Mucosa of stomach (tissue), 1 donor: Measurements from ENCODE around the gene STK11.

Source experiments
- H3K27me3 ChIP-seq: one replicate; pipeline ENCODE4 v1.7.0; 2013; ENCODE audit warnings: mild to moderate bottlenecking, low read length; ENCODE audit not compliant: control insufficient read depth, insufficient read depth
- H3K36me3 ChIP-seq: one replicate; pipeline ENCODE4 v1.7.0; 2013; ENCODE audit warnings: low read length; ENCODE audit not compliant: control insufficient read depth, insufficient read depth
- H3K4me1 ChIP-seq: one replicate; pipeline ENCODE4 v1.7.0; 2013; ENCODE audit warnings: mild to moderate bottlenecking, low read length; ENCODE audit not compliant: control insufficient read depth, insufficient read depth
- H3K4me3 ChIP-seq: one replicate; pipeline ENCODE4 v1.7.0; 2013; ENCODE audit warnings: low read length
- H3K9ac ChIP-seq: one replicate; pipeline ENCODE4 v1.7.0; 2013; ENCODE audit warnings: mild to moderate bottlenecking, low read length, moderate library complexity
- H3K9me3 ChIP-seq: one replicate; pipeline ENCODE4 v1.7.0; 2013; ENCODE audit warnings: mild to moderate bottlenecking, low read length, moderate library complexity; ENCODE audit not compliant: control insufficient read depth
- donor health status: Pancreatic carcinoma.

The STK11 gene

GRCh38 chr19:1249298-1249989, 43.9 kb downstream of the STK11 start:
- H3K4me3 ChIP-seq, result no peak overlapping the region
- no peaks in the 10 kb centered on the region for H3K9me3 ChIP-seq
- H3K27me3 ChIP-seq, result no peaks in the 10 kb centered on the region
- H3K36me3 ChIP-seq, result peaks cover 11% of the 10 kb centered on the region
- H3K9ac ChIP-seq, result peak overlapping the region; percentile 92
- peaks cover 49% of the 10 kb centered on the region for H3K4me1 ChIP-seq

GRCh38 chr19:1249990-1250436, 44.4 kb downstream of the STK11 start:
- Histone ChIP-seq H3K9ac (peak overlapping the region; percentile 71), H3K36me3 (peaks cover 16% of the 10 kb centered on the region), H3K4me1 (peaks cover 49% of the 10 kb centered on the region), H3K4me3 (no peak overlapping the region), H3K9me3 (no peaks in the 10 kb centered on the region), H3K27me3 (no peaks in the 10 kb centered on the region)

- no peaks in the 10 kb centered on the region for H3K9me3 ChIP-seq
- peaks cover 49% of the 10 kb centered on the region for H3K4me1 ChIP-seq
- H3K4me3 ChIP-seq, result peak overlapping the region; percentile 74
- peaks cover 23% of the 10 kb centered on the region for H3K36me3 ChIP-seq
- H3K9ac ChIP-seq, result peak overlapping the region; percentile 90
- H3K27me3 ChIP-seq, result no peaks in the 10 kb centered on the region
These were observed 45.1 kb downstream of the STK11 start for GRCh38 chr19:1250437-1251260.

GRCh38 chr19:1251330-1252220, 46.0 kb downstream of the STK11 start:
- H3K36me3 ChIP-seq, result peaks cover 29% of the 10 kb centered on the region

GRCh38 chr19:1252221-1252820, 46.7 kb downstream of the STK11 start:
- Histone ChIP-seq H3K4me1 (peaks cover 43% of the 10 kb centered on the region), H3K36me3 (peaks cover 33% of the 10 kb centered on the region), H3K4me3 (peak overlapping the region; percentile 74), H3K9ac (peak overlapping the region; percentile 90), H3K27me3 (no peaks in the 10 kb centered on the region), H3K9me3 (no peaks in the 10 kb centered on the region)

More at GRCh38 chr19:1251330-1252220, 46.0 kb downstream of the STK11 start:
- H3K4me3 ChIP-seq, result peak overlapping the region; percentile 74
- H3K4me1 ChIP-seq, result peaks cover 43% of the 10 kb centered on the region
- no peaks in the 10 kb centered on the region for H3K27me3 ChIP-seq
- no peaks in the 10 kb centered on the region for H3K9me3 ChIP-seq
- H3K9ac ChIP-seq, result peak overlapping the region; percentile 90

- Histone ChIP-seq H3K4me3 (no peak overlapping the region), H3K9me3 (no peaks in the 10 kb centered on the region), H3K36me3 (peaks cover 38% of the 10 kb centered on the region), H3K4me1 (peaks cover 39% of the 10 kb centered on the region), H3K27me3 (no peaks in the 10 kb centered on the region), H3K9ac (peak overlapping the region; percentile 90)
These were observed 47.4 kb downstream of the STK11 start for GRCh38 chr19:1252821-1253513.

GRCh38 chr19:1253514-1254080, 48.0 kb downstream of the STK11 start:
- Histone ChIP-seq H3K4me3 (no peak overlapping the region), H3K27me3 (no peaks in the 10 kb centered on the region), H3K36me3 (peaks cover 40% of the 10 kb centered on the region), H3K4me1 (peaks cover 42% of the 10 kb centered on the region), H3K9me3 (no peaks in the 10 kb centered on the region), H3K9ac (peak overlapping the region; percentile 90)

GRCh38 chr19:1254081-1254527, 48.5 kb downstream of the STK11 start:
- Histone ChIP-seq H3K4me1 (peaks cover 47% of the 10 kb centered on the region), H3K9me3 (no peaks in the 10 kb centered on the region), H3K4me3 (no peak overlapping the region), H3K27me3 (no peaks in the 10 kb centered on the region), H3K9ac (peak overlapping the region; percentile 33), H3K36me3 (peaks cover 40% of the 10 kb centered on the region)

- H3K9me3 ChIP-seq, result no peaks in the 10 kb centered on the region
- peaks cover 53% of the 10 kb centered on the region for H3K4me1 ChIP-seq
- H3K36me3 ChIP-seq, result peaks cover 40% of the 10 kb centered on the region
- peak overlapping the region; percentile 33 for H3K9ac ChIP-seq
- no peak overlapping the region for H3K4me3 ChIP-seq
- H3K27me3 ChIP-seq, result no peaks in the 10 kb centered on the region
These were observed 49.1 kb downstream of the STK11 start for GRCh38 chr19:1254530-1255185.
